SH-SY5Y (cell line): ENCODE data around the gene TAS2R20.

Experiments
- GATA2 ChIP-seq: IDR thresholded peaks from 2 replicates; pipeline ENCODE4 v1.6.1; 2011; ENCODE audit warnings: mild to moderate bottlenecking, low read depth, low read length
- GATA3 ChIP-seq: IDR thresholded peaks from 2 replicates; pipeline ENCODE4 v1.6.1; 2011; ENCODE audit warnings: low read depth, mild to moderate bottlenecking, low read length, moderate library complexity

DNA sequence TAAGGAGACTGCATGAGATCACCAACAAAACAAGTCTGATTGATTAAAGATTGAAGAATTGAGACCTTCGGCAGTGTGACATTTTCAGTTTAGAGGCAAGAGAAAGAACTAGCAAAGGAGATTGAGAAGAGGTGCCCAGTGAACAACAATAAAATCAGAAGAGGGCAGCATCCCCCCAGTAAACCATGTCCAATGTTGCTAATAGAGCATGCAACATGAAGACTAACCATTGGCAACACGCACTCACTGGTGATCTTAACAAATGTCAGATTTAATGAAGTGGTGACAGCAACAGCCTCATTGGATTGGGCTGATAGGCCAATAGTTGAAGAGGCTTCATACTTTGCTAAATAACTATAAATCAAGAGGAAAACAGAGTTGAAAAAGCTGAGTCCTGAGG, 38.3 kb downstream of the TAS2R20 start:
- no peak for TF ChIP-seq GATA2
- TF ChIP-seq GATA3 = no peak
